Right lobe of liver (tissue), 6 donors: ENCODE results near the gene DOCK2. TPM values are rescaled to one million over a fixed set of nuclear protein-coding genes. Genes with fewer than 3 reads are reported as not detected.

Experiments
- ATAC-seq, 4 donors: fragments of 200-7000 bp; cut with Tn5 transposase; one replicate each; pipeline ENCODE4 v1.9.1; 2020; ENCODE audit warnings: mild to moderate bottlenecking in 4 of 4, moderate library complexity in 4 of 4
- DNase-seq, 3 donors: peaks; one replicate each; pipeline ENCODE4 v3.0.0-alpha.2; 2020
- H3K27ac ChIP-seq, 3 donors: fragments of 200-600 bp; one replicate each; pipeline ENCODE4 v1.8.0; 2022
- H3K27me3 ChIP-seq, 2 donors: fragments of 200-600 bp; one replicate each; pipeline ENCODE4 v1.8.0; 2022
- H3K36me3 ChIP-seq, 4 donors: fragments of 200-600 bp; sonication (generic) in 1 of 4; one replicate each; pipeline versions ENCODE4 v1.5.1 to v1.8.0; 2017 to 2022; ENCODE audit warnings: control low read depth in 1 of 4
- H3K4me1 ChIP-seq, 4 donors: fragments of 200-600 bp; sonication (generic) in 1 of 4; one replicate each; pipeline versions ENCODE4 v1.5.1 to v1.8.0; 2017 to 2022; ENCODE audit warnings: control low read depth in 1 of 4
- H3K4me3 ChIP-seq, 3 donors: fragments of 200-600 bp; one replicate each; pipeline ENCODE4 v1.8.0; 2022
- H3K9me3 ChIP-seq, 4 donors: fragments of 200-600 bp; sonication (generic) in 1 of 4; one replicate each; pipeline versions ENCODE4 v1.5.1 to v1.8.0; 2017 to 2022; ENCODE audit warnings: control low read depth in 1 of 4
- CTCF ChIP-seq, 4 donors: fragments of 200-600 bp in 3 of 4; fragments of 450-650 bp in 1 of 4; IDR thresholded peaks; one replicate each; pipeline versions ENCODE4 v1.5.1 to v1.8.0; 2016 to 2022; ENCODE audit warnings: antibody characterized with exemption in 4 of 4, mild to moderate bottlenecking in 2 of 4
- POLR2A ChIP-seq: fragments of 450-650 bp; IDR thresholded peaks from one replicate; pipeline ENCODE4 v1.6.1; 2017; ENCODE audit warnings: antibody characterized with exemption, mild to moderate bottlenecking
- WGBS: methylation state at CpG from one replicate; pipeline ENCODE4 v1.1.6; 2018; ENCODE audit warnings: low coverage, low lambda C conversion rate; ENCODE audit not compliant: insufficient coverage; ENCODE audit errors: missing lambda C conversion rate; 5-methylcytosine and 5-hydroxymethylcytosine counted together
- intact Hi-C, 2 donors: fragments of 100-400 bp; cut with DNase I; formaldehyde crosslinking; loops; one replicate each; pipeline versions ENCODE4 v1.11.2 to v1.14.1; 2022
- total RNA-seq, 6 experiments: library from RNA; depleted of rRNA in 2 of 6; stranded (reverse); fragments of >200 nt in 2 of 6; fragmentation: NEBNext Ultra II Directional in 3 of 6; extraction: Animal tissue kit (Norgen Biotek cat#: 25700) in 3 of 6; gene quantifications; one replicate each; pipeline versions ENCODE4 v1.1.0 to v1.2.4, GENCODE V29; 2016 to 2023
- donor health status: DM: no; HTN: yes; CAD: no.
- donor health status: DM: no; HTN: no; CAD: no.
- donor health status: DM: no; HTN: no; CAD: no.
- donor health status: DM: no; HTN: yes; CAD: no.
- donor health status: DM: no; HTN: yes; CAD: no.

The DOCK2 gene
- total RNA-seq, 6 experiments from 2014 or later, result 5.0 to 14.5 (median 7.4) TPM

- no peaks in the 10 kb centered on the region for H3K27me3 ChIP-seq
- H3K9me3 ChIP-seq, result no peaks in the 10 kb centered on the region
- TF ChIP-seq POLR2A (no peak), CTCF (IDR thresholded peaks at IDR 0.05) (no peak)
- ATAC-seq (no peak), DNase-seq (no peak)
- WGBS, result 43% methylated on average over 3 of the region's 6 CpGs
- no peak overlapping the region for H3K4me3 ChIP-seq
- H3K4me1 ChIP-seq, result no peaks in the 10 kb centered on the region
- no peaks in the 10 kb centered on the region for H3K36me3 ChIP-seq
- intact Hi-C loops, result no loop called here
- H3K27ac ChIP-seq, result no peak overlapping the region
Measured at GRCh38 chr5:169781420-169782345, 144.6 kb downstream of the DOCK2 start.

- Histone ChIP-seq H3K4me1 (no peaks in the 10 kb centered on the region), H3K4me3 (no peak overlapping the region), H3K36me3 (no peaks in the 10 kb centered on the region), H3K9me3 (no peaks in the 10 kb centered on the region), H3K27me3 (no peaks in the 10 kb centered on the region), H3K27ac (no peak overlapping the region)
- intact Hi-C loops, result no loop called here
- ATAC-seq (no peak), DNase-seq (no peak)
- no peak for TF ChIP-seq CTCF (IDR thresholded peaks at IDR 0.05)
- TF ChIP-seq POLR2A, result no peak
- WGBS, result 42% methylated on average over 5 of the region's 5 CpGs
Measured at GRCh38 chr5:169785771-169786618, 148.9 kb downstream of the DOCK2 start.

- H3K27me3 ChIP-seq, result no peaks in the 10 kb centered on the region
- H3K9me3 ChIP-seq, result no peaks in the 10 kb centered on the region
- no peak overlapping the region for H3K4me3 ChIP-seq
- intact Hi-C loops, result no loop called here
- ATAC-seq (peak in 1 of 4 donors; percentile 11), DNase-seq (no peak)
- WGBS, result 39% methylated on average over 5 of the region's 5 CpGs
- no peaks in the 10 kb centered on the region for H3K36me3 ChIP-seq
- no peak overlapping the region for H3K27ac ChIP-seq
- H3K4me1 ChIP-seq, result no peaks in the 10 kb centered on the region
- TF ChIP-seq POLR2A (no peak), CTCF (IDR thresholded peaks at IDR 0.05) (no peak)
Measured at GRCh38 chr5:169788168-169788567, 151.1 kb downstream of the DOCK2 start.

DNA sequence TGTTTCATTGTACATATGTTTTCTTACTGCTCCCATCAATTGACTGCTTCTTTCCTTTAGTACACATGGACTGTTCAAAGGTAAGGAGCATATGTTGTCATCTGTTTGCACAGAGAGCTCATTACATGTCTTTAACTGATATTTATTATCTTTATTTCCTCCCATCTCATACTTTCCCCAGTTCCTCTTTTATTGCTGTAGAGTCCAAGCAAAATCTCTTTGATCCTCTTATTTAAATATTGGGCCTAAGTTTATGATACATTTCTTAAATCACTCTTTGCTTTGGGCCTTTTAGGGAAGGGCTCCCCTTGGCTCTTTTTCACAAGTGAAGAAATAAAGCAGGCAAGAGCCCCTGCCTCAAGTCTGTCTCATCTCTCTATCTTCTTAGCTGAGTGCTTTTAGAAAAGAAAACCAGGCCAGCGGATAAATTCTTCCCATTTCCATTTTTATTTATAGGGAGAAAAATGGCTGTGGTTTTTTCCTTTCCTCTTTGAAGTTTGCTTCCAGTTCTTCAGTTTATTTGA is 152.4 kb downstream of the DOCK2 start:
- H3K27me3 ChIP-seq, result no peaks in the 10 kb centered on the region
- no peaks in the 10 kb centered on the region for H3K4me1 ChIP-seq
- intact Hi-C loops, result no loop called here
- H3K9me3 ChIP-seq, result no peaks in the 10 kb centered on the region
- 45% methylated on average over 1 of the region's 1 CpG for WGBS
- H3K27ac ChIP-seq, result no peak overlapping the region
- no peak for DNase-seq
- H3K36me3 ChIP-seq, result no peaks in the 10 kb centered on the region
- ATAC-seq, result no peak
- no peak overlapping the region for H3K4me3 ChIP-seq
- TF ChIP-seq CTCF (IDR thresholded peaks at IDR 0.05), result no peak
- no peak for TF ChIP-seq POLR2A
